Small intestine (tissue), 16 donors: Measurements from ENCODE around the gene PAIP1. TPM values are rescaled to one million over a fixed set of nuclear protein-coding genes. Genes with fewer than 3 reads are reported as not detected.

Experiments used
- DNase-seq, 2 donors: peaks; one replicate each; pipeline versions ENCODE4 v3.0.0 to v3.0.0-alpha.2; 2013
- FAIRE-seq: peaks from 2 replicates; lab custom pipeline; 2012; peaks lifted over from hg19 to GRCh38; lab: Jason Lieb, UNC
- H3K27ac ChIP-seq, 3 donors: one replicate each; pipeline ENCODE4 v1.5.1; 2013; ENCODE audit warnings: low read length in 2 of 3, mild to moderate bottlenecking in 2 of 3, control low read depth in 1 of 3, inconsistent platforms in 1 of 3, low read depth in 1 of 3, moderate library complexity in 1 of 3
- H3K27me3 ChIP-seq, 3 donors: one replicate each; pipeline ENCODE4 v1.6.1; 2013; ENCODE audit warnings: low read length in 3 of 3, inconsistent platforms in 1 of 3; ENCODE audit not compliant: control insufficient read depth in 3 of 3, insufficient read depth in 3 of 3
- H3K36me3 ChIP-seq, 3 donors: one replicate each; pipeline ENCODE4 v1.6.1; 2013; ENCODE audit warnings: low read length in 3 of 3, inconsistent platforms in 1 of 3, low read depth in 1 of 3, mild to moderate bottlenecking in 1 of 3, moderate library complexity in 1 of 3; ENCODE audit not compliant: control insufficient read depth in 3 of 3, insufficient read depth in 2 of 3
- H3K4me1 ChIP-seq, 3 donors: one replicate each; pipeline ENCODE4 v1.6.1; 2013; ENCODE audit warnings: low read length in 2 of 3, inconsistent platforms in 1 of 3, low read depth in 1 of 3, mild to moderate bottlenecking in 1 of 3, moderate library complexity in 1 of 3; ENCODE audit not compliant: control insufficient read depth in 3 of 3, insufficient read depth in 2 of 3
- H3K4me3 ChIP-seq, 3 donors: one replicate each; pipeline ENCODE4 v1.5.1; 2013; ENCODE audit warnings: low read length in 3 of 3, control low read depth in 1 of 3, inconsistent platforms in 1 of 3, low read depth in 1 of 3, mild to moderate bottlenecking in 1 of 3, moderate library complexity in 1 of 3
- H3K9me3 ChIP-seq, 2 donors: one replicate each; pipeline ENCODE4 v1.6.1; 2013; ENCODE audit warnings: low read depth in 1 of 2, low read length in 1 of 2; ENCODE audit not compliant: control insufficient read depth in 2 of 2, insufficient read depth in 1 of 2
- WGBS, 3 donors: extraction: QIAGEN DNeasy Blood & Tissue Kit; methylation state at CpG; one replicate each; pipeline ENCODE4 v1.1.7; 2013; 5-methylcytosine and 5-hydroxymethylcytosine counted together
- long read RNA-seq, 10 donors: transcript quantifications; one replicate each; lab custom pipeline, GENCODE V29; 2026
- polyA plus RNA-seq, 4 donors: library from polyadenylated mRNA; stranded (reverse) in 3 of 4; unstranded in 1 of 4; fragments of 200-250 nt in 3 of 4; fragments of 120-200 nt in 1 of 4; gene quantifications; one replicate each; pipeline versions ENCODE4 v1.2.1 to v1.2.3, GENCODE V29; 2013
- donor health status: healthy with polysubstance abuse.
- donor health status: control.
- donor health status: control.
- donor health status: Bipolar disorder and iron deficiency.
- donor health status: healthy.

Gene PAIP1, protein sequence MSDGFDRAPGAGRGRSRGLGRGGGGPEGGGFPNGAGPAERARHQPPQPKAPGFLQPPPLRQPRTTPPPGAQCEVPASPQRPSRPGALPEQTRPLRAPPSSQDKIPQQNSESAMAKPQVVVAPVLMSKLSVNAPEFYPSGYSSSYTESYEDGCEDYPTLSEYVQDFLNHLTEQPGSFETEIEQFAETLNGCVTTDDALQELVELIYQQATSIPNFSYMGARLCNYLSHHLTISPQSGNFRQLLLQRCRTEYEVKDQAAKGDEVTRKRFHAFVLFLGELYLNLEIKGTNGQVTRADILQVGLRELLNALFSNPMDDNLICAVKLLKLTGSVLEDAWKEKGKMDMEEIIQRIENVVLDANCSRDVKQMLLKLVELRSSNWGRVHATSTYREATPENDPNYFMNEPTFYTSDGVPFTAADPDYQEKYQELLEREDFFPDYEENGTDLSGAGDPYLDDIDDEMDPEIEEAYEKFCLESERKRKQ
- 10 to 100 TPM; 45.6 to 67.1 (median 49.2) TPM for polyA plus RNA-seq
- long read RNA-seq, donor 1, transcript PAIP1-203 (11 exons, 1,734 nt), result minor isoform, 23 of 62 reads
- long read RNA-seq, donor 1, transcript PAIP1-201 (11 exons, 2,782 nt), result major isoform, 32 of 62 reads
- long read RNA-seq, donor 1, partial matches to known transcripts, result 7 of 62 reads
- long read RNA-seq, donor 1, other reads (novel, unspliced or antisense), result 0 of 62 reads
- long read RNA-seq, donor 2, transcript PAIP1-201 (11 exons, 2,782 nt), result major isoform, 9 of 13 reads
- long read RNA-seq, donor 2, partial matches to known transcripts, result 0 of 13 reads
- long read RNA-seq, donor 2, other reads (novel, unspliced or antisense), result 0 of 13 reads
- long read RNA-seq, donor 3, transcript PAIP1-201 (11 exons, 2,782 nt), result major isoform, 19 of 28 reads
- long read RNA-seq, donor 3, transcript PAIP1-203 (11 exons, 1,734 nt), result minor isoform, 8 of 28 reads
- long read RNA-seq, donor 3, partial matches to known transcripts, result 0 of 28 reads
- long read RNA-seq, donor 3, other reads (novel, unspliced or antisense), result 0 of 28 reads
- long read RNA-seq, donor 4, result 0 reads
- long read RNA-seq, donor 5, partial matches to known transcripts, result 0 of 3 reads
- long read RNA-seq, donor 5, other reads (novel, unspliced or antisense), result 0 of 3 reads
- long read RNA-seq, donor 6, transcript PAIP1-201 (11 exons, 2,782 nt), result minor isoform, 5 of 15 reads
- long read RNA-seq, donor 6, transcript PAIP1-203 (11 exons, 1,734 nt), result major isoform, 10 of 15 reads
- long read RNA-seq, donor 6, partial matches to known transcripts, result 0 of 15 reads
- long read RNA-seq, donor 6, other reads (novel, unspliced or antisense), result 0 of 15 reads
- long read RNA-seq, donor 7, transcript PAIP1-203 (11 exons, 1,734 nt), result minor isoform, 27 of 93 reads
- long read RNA-seq, donor 7, transcript PAIP1-201 (11 exons, 2,782 nt), result major isoform, 55 of 93 reads
- long read RNA-seq, donor 7, partial matches to known transcripts, result 9 of 93 reads
- long read RNA-seq, donor 7, other reads (novel, unspliced or antisense), result 0 of 93 reads
- long read RNA-seq, donor 8, partial matches to known transcripts, result 0 of 3 reads
- long read RNA-seq, donor 8, other reads (novel, unspliced or antisense), result 0 of 3 reads
- long read RNA-seq, donor 9, partial matches to known transcripts, result 0 of 8 reads
- long read RNA-seq, donor 9, other reads (novel, unspliced or antisense), result 0 of 8 reads
- long read RNA-seq, donor 10, transcript PAIP1-203 (11 exons, 1,734 nt), result minor isoform, 8 of 32 reads
- long read RNA-seq, donor 10, transcript PAIP1-201 (11 exons, 2,782 nt), result major isoform, 18 of 32 reads
- long read RNA-seq, donor 10, partial matches to known transcripts, result 5 of 32 reads
- long read RNA-seq, donor 10, other reads (novel, unspliced or antisense), result 0 of 32 reads

GRCh38 chr5:43556857-43557542 is at the start of gene PAIP1:
PAIP1 (minus strand) TSS chr5:43557077; CDS start chr5:43556846, 231 bp downstream.
- Histone ChIP-seq H3K9me3 (no peaks in the 10 kb centered on the region), H3K36me3 (peaks cover 0 to 3% (median 0%) of the 10 kb centered on the region in 3 donors), H3K27ac (peak within 1 kb of the TSS; percentile 92 to 98 (median 97)), H3K4me1 (peaks cover 4 to 12% (median 11%) of the 10 kb centered on the region in 3 donors), H3K27me3 (no peaks in the 10 kb centered on the region), H3K4me3 (peak within 1 kb of the TSS; percentile 94 to 98 (median 96))
- DNase-seq (peak; percentile 84 to 96), FAIRE-seq (no peak)
- WGBS, 3 donors, result 0% methylated on average over 56 to 79 of the region's 79 CpGs

DNA sequence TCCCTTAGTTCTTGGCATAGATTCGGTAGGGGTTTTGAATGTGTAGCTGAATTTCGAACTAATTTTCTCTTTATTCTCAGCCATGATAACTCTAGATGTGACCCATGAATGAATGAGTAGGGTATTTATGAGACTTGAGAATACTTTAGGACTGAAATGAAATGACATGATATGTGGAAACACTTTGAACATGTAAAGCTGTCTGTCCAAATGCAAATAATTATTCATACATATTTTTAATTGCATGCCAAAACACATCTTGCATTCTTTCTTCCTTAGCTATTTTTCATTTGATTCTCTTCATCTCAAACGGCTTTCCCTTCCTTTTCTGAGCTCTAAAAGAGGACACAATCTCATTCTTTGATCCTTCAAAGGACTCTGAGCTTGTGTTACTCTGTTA is 49.5 kb upstream of the PAIP1 start:
- H3K9me3 ChIP-seq, result peaks cover 0 to 3% of the 10 kb centered on the region in 2 donors
- no peak overlapping the region for H3K4me3 ChIP-seq
- no peak overlapping the region for H3K27ac ChIP-seq
- FAIRE-seq, result no peak
- no peak for DNase-seq
- WGBS, 3 donors, result 82 to 94% (median 90%) methylated on average over 3 of the region's 3 CpGs
- H3K36me3 ChIP-seq, result peaks cover 0 to 9% (median 6%) of the 10 kb centered on the region in 3 donors
- peaks cover 0 to 9% (median 4%) of the 10 kb centered on the region in 3 donors for H3K4me1 ChIP-seq
- H3K27me3 ChIP-seq, result no peaks in the 10 kb centered on the region

DNA sequence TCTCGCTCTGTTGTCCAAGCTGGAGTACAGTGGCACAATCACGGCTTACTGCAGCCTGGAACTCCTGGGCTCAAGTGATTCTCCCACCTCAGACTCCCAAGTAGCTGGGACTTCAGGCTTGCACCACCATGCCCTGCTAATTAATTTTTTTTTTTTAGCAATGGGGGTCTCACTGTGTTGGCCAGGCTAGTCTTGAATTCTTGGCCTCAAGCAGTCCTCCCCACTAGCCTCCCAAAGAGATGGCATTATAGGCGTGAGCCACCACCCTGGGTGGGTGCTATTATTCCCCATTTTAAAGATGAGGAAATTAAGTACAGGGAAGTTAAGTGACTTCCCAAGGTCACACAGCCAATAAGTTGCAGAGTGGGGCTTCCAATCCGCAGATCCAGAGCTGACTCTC is 47.8 kb upstream of the PAIP1 start:
- Histone ChIP-seq H3K4me3 (no peak overlapping the region), H3K27me3 (no peaks in the 10 kb centered on the region), H3K4me1 (peaks cover 0 to 9% (median 4%) of the 10 kb centered on the region in 3 donors), H3K27ac (no peak overlapping the region), H3K9me3 (peaks cover 0 to 3% of the 10 kb centered on the region in 2 donors), H3K36me3 (peaks cover 0 to 7% (median 3%) of the 10 kb centered on the region in 3 donors)
- no peak for FAIRE-seq
- no peak for DNase-seq
- 88 to 96% (median 90%) methylated on average over 4 of the region's 4 CpGs for WGBS, 3 donors

- H3K36me3 ChIP-seq, result peaks cover 0 to 7% (median 1%) of the 10 kb centered on the region in 3 donors
- peak; percentile 74 to 82 for DNase-seq
- H3K4me3 ChIP-seq, result peak overlapping the region; percentile 72 to 85 (median 79)
- H3K27me3 ChIP-seq, result no peaks in the 10 kb centered on the region
- peaks cover 0 to 9% (median 4%) of the 10 kb centered on the region in 3 donors for H3K4me1 ChIP-seq
- peaks cover 0 to 3% of the 10 kb centered on the region in 2 donors for H3K9me3 ChIP-seq
- 1 to 2% (median 1%) methylated on average over 47 to 49 of the region's 49 CpGs for WGBS, 3 donors
- peak overlapping the region; percentile 27 to 97 (median 71) for H3K27ac ChIP-seq
- FAIRE-seq, result no peak
These were observed 46.7 kb upstream of the PAIP1 start for GRCh38 chr5:43603344-43604217.

- Histone ChIP-seq H3K4me1 (peaks cover 0 to 9% (median 4%) of the 10 kb centered on the region in 3 donors), H3K4me3 (peak within 1 kb of the TSS; percentile 72 to 85 (median 79)), H3K36me3 (peaks cover 0 to 6% (median 1%) of the 10 kb centered on the region in 3 donors), H3K27me3 (no peaks in the 10 kb centered on the region), H3K27ac (peak within 1 kb of the TSS; percentile 61 to 97 (median 71)), H3K9me3 (peaks cover 0 to 3% of the 10 kb centered on the region in 2 donors)
- 0% methylated on average over 47 to 60 of the region's 60 CpGs for WGBS, 3 donors
- FAIRE-seq (no peak), DNase-seq (peak; percentile 65 to 89)
These were observed 45.8 kb upstream of the PAIP1 start, which contains the start of gene NNT for GRCh38 chr5:43602461-43603343. NNT (plus strand) TSS chr5:43603180; CDS start chr5:43609196, 6,016 bp downstream.
